Activated CD4-positive, CD25-positive, alpha-beta regulatory T cell (primary cell): ENCODE results near the gene STRBP.
A peak's percentile ranks its signal among the peaks of the same experiment; 100 is the strongest.
"Not testable (repeated sequence)": the region's sequence is repeated elsewhere in the genome, so short reads cannot be mapped to it uniquely, and the experiment has no call there.

Experiments used
- DNase-seq, 4 experiments: peaks; one replicate each; lab custom pipeline; 2025; lab: John Stamatoyannopoulos, UW

STRBP gene

GRCh38 chr9:123268465-123269259, at the start of gene STRBP:
TSS of gene STRBP (minus strand) at chr9:123268586. CDS start at chr9:123184134, 84,452 bp downstream.
- DNase-seq, result peak; percentile 76 to 93 (median 88)

- no peak for DNase-seq
These were observed 47.8 kb upstream of the STRBP start for GRCh38 chr9:123316053-123316718.

- no peak for DNase-seq
These were observed 47.2 kb upstream of the STRBP start for GRCh38 chr9:123315635-123316034.

GRCh38 chr9:123314617-123315016, 46.2 kb upstream of the STRBP start:
- no peak for DNase-seq

- no peak for DNase-seq
These were observed 44.0 kb upstream of the STRBP start for GRCh38 chr9:123312306-123312877.

- no peak for DNase-seq
These were observed 42.9 kb upstream of the STRBP start for GRCh38 chr9:123311250-123311752.

- DNase-seq, result no peak
These were observed 42.3 kb upstream of the STRBP start for GRCh38 chr9:123310551-123311249.

- no peak for DNase-seq
These were observed 41.2 kb upstream of the STRBP start for GRCh38 chr9:123309611-123310010.

GRCh38 chr9:123305879-123306278, 37.5 kb upstream of the STRBP start:
- no peak for DNase-seq

- DNase-seq, result no peak
These were observed 35.9 kb upstream of the STRBP start for GRCh38 chr9:123304340-123304691.

- no peak for DNase-seq
These were observed 34.2 kb upstream of the STRBP start for GRCh38 chr9:123302348-123303214.

- not testable (repeated sequence) for DNase-seq
These were observed 33.5 kb upstream of the STRBP start for GRCh38 chr9:123301936-123302335.

- DNase-seq, result no peak
These were observed 32.2 kb upstream of the STRBP start for GRCh38 chr9:123300554-123300953.

GRCh38 chr9:123299558-123300126, 31.3 kb upstream of the STRBP start:
- no peak for DNase-seq

- no peak for DNase-seq
These were observed 27.8 kb upstream of the STRBP start for GRCh38 chr9:123296174-123296573.

GRCh38 chr9:123291736-123292135, 23.4 kb upstream of the STRBP start:
- DNase-seq, result no peak

- DNase-seq, result no peak
These were observed 22.4 kb upstream of the STRBP start for GRCh38 chr9:123290764-123291163.

GRCh38 chr9:123287639-123288038, 19.3 kb upstream of the STRBP start:
- DNase-seq, result no peak

GRCh38 chr9:123286324-123286723, 17.9 kb upstream of the STRBP start:
- DNase-seq, result no peak

- no peak for DNase-seq
These were observed 16.3 kb upstream of the STRBP start for GRCh38 chr9:123284656-123285055.

GRCh38 chr9:123283455-123283854, 15.1 kb upstream of the STRBP start:
- DNase-seq, result no peak
